ENCODE data around the gene ZNF316.

Gene ZNF316

DNA sequence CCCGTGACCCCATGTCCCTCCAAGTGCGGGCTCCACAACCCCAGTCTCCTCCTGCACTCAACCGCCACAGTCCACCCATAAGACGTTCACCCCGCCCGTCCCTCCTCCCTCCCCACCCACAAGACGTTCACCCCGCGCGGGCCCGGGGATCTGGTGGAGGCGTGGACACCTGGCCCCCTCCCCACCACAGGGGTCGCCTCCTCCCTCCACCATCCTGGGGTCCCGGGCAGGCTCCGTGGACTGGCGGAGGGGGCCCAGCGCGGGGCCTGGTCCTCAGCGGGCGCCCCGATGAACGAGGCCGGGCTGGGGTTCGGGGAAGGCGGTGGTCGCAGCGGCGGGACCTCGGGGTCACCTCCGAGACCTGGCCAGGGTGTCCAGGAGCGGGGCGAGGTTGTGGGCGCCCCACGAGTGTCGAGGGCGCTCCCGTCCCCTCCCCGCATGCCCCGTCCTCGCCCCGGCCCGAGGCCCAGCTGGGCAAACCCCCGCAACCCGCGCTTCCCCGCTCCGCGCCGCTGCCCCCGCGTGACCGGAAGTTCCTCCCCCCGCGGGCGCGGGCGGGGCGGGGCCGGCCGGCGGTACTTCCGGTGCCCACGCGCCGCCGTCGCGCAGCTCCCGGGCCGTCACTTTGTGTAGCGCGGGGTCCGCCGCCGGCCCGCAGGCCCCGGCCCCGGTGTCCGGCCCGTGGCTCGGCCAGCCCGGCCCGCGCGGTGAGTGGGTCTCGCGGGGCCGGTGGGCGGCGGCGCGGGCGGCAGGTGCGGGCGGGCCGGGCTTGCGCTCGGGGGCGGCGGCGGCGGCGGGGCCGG, at the start of gene ZNF316:
ZNF316 (plus strand) TSS at position 578 of the 803 bp plus-strand sequence. CDS start 5,092 bp downstream, outside the sequence.
- peak; percentile 43 to 56 for DNase-seq (ENCODE audit: low read depth in 2 of 2)

GRCh38 chr7:6588566-6588965, 48.6 kb upstream of the ZNF316 start:
- no peak for DNase-seq (ENCODE audit: low read depth in 2 of 2)

GRCh38 chr7:6589151-6589828, 47.8 kb upstream of the ZNF316 start:
- DNase-seq (ENCODE audit: low read depth in 2 of 2): no peak

DNA sequence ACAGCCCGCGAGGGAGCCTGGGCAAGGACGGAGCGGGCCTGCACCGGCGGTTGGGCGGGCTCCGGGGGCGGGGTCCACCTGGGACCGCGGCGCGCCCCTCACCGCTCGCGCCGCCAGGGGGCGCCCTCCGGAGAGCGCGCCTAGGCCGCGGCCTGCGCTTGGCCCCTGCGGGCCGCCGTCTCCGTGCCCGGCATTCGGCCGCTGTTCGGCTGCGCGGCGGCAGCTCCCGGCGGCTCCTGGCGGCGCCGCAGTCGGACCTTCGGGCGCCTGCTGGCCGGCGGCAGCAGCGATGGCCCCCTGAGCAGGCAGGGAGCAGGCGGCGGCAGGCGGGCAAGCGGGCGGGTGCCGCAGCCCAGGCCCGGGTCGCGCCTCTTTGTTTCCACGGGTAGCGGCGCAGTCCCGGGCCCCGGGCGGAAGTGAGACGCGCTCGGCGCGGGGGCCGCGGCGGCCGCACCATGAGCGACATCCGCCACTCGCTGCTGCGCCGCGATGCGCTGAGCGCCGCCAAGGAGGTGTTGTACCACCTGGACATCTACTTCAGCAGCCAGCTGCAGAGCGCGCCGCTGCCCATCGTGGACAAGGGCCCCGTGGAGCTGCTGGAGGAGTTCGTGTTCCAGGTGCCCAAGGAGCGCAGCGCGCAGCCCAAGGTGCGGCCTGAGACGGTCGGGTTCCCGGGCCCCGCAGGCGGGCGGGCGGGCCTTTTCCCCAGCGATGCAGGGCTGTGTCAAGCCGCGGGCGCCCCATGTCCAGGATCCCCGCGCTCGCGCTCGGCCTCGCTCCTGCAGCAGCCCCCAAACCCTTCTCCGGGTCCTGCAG, 47.1 kb upstream of the ZNF316 start, which contains the start of gene INTS15:
INTS15 (plus strand) TSS at position 193 of the 816 bp plus-strand sequence; CDS start at position 456, 263 bp downstream.
- DNase-seq (ENCODE audit: low read depth in 2 of 2): peak; percentile 68 to 79

GRCh38 chr7:6590645-6591110, 46.4 kb upstream of the ZNF316 start:
- no peak for DNase-seq (ENCODE audit: low read depth in 2 of 2)

DNA sequence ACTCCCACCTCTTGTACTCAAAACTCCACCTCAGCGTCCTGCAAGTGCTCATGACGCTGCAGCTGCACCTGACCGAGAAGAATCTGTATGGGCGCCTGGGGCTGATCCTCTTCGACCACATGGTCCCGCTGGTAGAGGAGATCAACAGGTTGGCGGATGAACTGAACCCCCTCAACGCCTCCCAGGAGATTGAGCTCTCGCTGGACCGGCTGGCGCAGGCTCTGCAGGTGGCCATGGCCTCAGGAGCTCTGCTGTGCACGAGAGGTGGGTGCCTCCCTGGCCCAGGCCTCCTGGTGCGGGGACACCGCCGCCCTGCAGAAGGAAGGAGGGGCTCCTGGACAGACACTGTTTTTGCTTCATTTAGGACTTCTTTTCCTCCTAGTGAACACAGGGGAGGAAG, 37.0 kb upstream of the ZNF316 start:
- DNase-seq (ENCODE audit: low read depth in 2 of 2): no peak

DNA sequence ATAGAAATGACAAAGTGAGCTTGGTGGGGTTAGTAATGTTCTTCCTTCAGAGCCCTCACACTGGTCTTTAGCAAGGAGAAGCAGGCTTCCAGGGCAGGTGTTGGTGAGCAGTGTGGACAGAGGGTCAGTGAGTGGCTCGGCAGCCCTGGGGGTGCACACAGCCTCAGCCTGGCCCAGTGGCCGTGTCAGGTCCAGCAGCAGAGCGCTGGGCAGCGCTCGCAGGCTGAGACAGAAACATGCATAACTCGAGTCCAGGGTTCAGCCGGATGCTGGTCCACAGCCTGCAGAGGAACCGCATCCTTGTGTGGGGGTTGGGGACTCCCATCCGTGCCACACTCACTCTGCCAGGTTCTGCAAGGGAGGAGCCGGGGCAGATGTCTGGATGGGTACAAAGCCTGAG, 32.7 kb upstream of the ZNF316 start:
- no peak for DNase-seq (ENCODE audit: low read depth in 2 of 2)

DNA sequence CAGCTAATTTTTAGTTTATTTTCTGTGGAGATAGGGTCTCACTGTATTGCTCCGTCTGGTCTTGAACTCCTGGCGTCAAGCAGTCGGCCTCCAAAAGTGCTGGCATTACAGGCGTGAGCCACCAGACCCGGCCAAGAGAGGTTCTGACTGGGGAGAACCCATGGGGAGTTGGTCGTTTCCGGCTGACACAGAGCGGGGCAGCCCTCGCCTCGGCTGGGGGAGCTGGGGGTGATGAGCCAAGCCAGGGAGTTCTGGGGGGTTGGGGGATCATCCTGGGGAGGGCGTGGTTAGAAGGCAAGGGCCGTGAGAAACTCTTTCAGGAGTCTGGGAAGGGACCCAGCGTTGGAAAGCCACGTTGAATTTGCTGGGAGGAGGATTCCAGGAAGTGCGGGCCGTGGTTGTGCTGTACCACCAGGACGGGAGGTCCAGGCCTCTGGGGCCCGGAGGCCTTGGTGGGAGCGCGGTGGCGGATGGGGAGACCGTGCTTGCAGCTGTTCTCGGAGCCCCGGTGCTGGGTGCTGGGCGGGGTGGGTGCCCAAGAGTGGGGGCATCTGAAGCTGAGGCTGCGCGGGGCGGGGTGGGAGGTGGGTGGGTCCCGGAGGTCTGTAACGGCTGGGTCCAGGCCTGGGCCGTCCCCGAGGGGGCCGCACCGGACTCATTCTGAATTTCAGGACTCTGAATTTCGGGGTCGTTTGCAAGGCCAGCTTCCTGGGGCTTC, 30.1 kb upstream of the ZNF316 start:
- no peak for DNase-seq (ENCODE audit: low read depth in 2 of 2)

DNA sequence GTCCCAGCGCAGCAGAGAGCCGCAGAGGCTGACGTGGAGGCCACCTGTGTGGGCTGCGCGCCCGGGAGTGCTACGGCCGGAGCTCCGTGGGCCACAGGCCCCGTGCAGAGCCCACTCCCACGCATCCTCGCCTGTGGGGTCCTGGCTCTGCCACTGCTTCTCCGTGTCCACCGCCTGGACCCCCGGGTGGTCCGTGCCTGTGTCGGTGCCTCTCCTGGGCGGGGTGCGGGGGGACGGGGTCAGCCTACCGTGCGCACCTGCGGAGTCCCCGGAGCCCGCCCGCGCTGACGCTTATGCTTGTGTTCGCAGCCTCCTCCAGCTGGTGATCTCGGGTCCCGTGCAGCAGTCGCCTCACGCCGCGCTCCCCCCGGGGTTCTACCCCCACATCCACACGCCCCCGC, 29.5 kb upstream of the ZNF316 start:
- no peak for DNase-seq (ENCODE audit: low read depth in 2 of 2)

GRCh38 chr7:6608081-6608480, 29.0 kb upstream of the ZNF316 start:
- DNase-seq (ENCODE audit: low read depth in 2 of 2): no peak

GRCh38 chr7:6608794-6609193, 28.3 kb upstream of the ZNF316 start:
- no peak for DNase-seq (ENCODE audit: low read depth in 2 of 2)

DNA sequence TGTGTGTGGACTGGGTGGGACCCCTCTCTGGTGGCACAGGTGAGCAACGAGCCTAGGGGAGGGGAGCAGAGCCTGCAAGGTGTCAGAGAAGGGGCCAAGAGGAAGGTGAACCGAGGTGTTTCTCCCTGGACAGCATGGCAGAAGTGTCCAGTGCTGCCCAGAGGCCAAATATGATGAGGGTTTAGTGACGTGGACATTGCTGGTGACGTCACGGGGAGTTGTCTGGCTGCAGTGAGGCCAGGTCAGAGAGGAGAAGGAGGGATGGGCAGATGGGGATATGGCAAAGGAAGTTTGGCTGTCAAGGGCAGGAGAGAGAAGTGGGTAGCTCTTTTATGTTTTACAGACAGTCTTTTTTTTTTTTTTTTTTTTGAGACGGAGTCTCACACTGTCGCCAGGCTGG, 24.3 kb upstream of the ZNF316 start:
- no peak for DNase-seq (ENCODE audit: low read depth in 2 of 2)

GRCh38 chr7:6613706-6614105, 23.4 kb upstream of the ZNF316 start:
- DNase-seq (ENCODE audit: low read depth in 2 of 2): no peak

GRCh38 chr7:6614953-6615722, 22.0 kb upstream of the ZNF316 start, which contains the start of gene ZNF853:
Gene ZNF853 (plus strand): TSS chr7:6615610. CDS start chr7:6616175, 565 bp downstream.
- no peak for DNase-seq (ENCODE audit: low read depth in 2 of 2)

GRCh38 chr7:6615723-6616555, 21.2 kb upstream of the ZNF316 start:
- DNase-seq (ENCODE audit: low read depth in 2 of 2): no peak

GRCh38 chr7:6616854-6617643, 20.1 kb upstream of the ZNF316 start:
- DNase-seq (ENCODE audit: low read depth in 2 of 2): no peak

- no peak for DNase-seq (ENCODE audit: low read depth in 2 of 2)
Observed at GRCh38 chr7:6618621-6619020, 18.5 kb upstream of the ZNF316 start.

- DNase-seq (ENCODE audit: low read depth in 2 of 2): no peak
Observed at GRCh38 chr7:6619961-6620360, 17.2 kb upstream of the ZNF316 start.
